GM18499 (cell line): ENCODE measurements around the gene RESF1.
A peak's percentile ranks its signal among the peaks of the same experiment; 100 is the strongest.

Experiments
- ATAC-seq: cut with Tn5 transposase; IDR thresholded peaks from one replicate; pipeline ENCODE4 v1.9.1; 2021; ENCODE audit warnings: moderate number of reproducible peaks; ENCODE audit not compliant: insufficient read depth, unreplicated experiment

The RESF1 gene

DNA sequence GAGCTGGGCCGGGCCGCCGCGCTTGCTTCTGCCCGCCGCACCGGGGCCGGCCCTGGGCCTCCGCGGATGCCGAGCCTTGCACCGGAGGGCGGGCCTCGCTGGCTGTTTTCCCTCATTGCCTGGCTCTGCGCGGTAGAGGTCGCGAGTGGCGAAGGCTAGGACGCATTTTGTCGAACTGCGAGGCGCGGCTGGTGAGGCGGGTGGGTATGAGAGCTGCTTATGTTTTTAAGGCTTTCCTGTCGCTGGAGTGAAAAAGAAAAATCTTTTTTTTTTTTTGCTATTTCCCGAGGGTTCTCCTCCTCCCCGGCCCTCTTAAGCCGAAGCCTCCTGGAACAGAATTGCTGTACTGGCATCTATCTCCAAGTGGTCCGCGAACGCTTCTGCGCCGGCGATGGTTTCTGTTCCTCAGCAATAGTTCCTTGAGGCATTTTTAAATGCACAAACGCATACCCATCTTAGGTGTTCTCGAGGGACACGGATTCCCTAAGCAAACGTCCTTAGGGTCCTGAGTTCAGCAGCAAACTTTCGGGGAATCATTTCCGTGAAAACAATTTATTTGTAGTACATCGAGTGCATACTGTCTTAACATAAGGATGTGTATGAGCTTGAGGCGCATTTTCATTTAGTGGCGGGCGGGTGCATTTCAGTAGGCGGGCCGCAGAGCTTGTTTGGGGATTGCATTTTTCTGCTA lies 631 bp downstream of the RESF1 start:
- peak; percentile 23 for ATAC-seq

DNA sequence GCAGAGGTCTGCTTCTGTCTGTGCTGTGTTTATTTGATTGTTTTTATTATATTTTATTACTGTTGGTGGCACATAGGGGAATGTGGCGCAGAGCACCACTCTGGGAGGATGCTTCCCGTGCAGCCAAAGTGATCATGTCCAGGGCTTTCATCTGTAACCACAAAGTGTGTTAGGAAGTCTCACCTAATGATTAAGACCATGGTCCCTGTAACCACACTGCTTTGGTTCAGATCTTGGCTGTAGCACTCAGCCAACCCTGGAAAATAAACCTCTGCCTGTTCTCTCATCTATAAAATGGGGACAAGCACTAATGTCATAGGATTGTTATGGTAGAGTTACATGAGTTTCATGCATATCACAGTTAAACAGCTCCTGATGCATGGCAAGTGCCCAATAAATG lies 1.9 kb downstream of the RESF1 start:
- ATAC-seq: no peak

DNA sequence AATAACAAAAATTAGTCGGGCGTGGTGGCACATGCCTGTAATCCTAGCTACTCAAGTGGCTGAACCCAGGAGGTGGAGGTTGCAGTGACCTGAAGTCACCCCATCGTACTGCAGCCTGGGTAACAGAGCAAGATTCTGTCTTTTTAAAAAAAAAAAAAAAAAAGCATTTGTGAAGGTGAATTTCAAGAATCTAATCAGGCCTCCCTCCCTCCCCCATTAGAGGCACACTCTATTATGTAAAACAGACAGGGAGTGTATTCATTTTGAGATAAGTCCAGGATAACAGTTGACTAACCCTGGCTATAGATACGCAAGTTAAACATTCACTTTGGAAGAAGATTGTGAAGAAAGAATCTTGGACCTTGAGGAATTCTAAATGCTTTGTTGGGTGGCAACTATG lies 2.9 kb downstream of the RESF1 start:
- ATAC-seq: no peak

DNA sequence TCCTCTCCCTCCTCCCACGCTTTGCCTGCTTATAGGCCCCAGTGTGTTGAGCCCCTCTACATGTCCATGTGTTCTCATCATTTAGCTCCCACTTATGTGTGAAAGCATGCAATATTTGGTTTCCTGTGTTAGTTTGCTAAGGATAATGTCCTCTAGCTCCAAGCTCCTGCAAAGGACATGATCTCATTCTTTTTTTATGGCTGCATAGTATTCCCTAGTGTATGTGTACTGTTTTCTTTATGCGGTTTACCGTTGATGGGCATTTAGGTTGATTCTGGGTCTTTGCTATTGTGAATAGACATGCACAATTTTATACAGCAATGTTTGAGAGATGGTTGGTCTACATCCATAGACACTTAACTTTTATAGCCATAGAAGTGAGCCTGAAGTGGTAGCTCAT lies 5.1 kb downstream of the RESF1 start:
- ATAC-seq: no peak

DNA sequence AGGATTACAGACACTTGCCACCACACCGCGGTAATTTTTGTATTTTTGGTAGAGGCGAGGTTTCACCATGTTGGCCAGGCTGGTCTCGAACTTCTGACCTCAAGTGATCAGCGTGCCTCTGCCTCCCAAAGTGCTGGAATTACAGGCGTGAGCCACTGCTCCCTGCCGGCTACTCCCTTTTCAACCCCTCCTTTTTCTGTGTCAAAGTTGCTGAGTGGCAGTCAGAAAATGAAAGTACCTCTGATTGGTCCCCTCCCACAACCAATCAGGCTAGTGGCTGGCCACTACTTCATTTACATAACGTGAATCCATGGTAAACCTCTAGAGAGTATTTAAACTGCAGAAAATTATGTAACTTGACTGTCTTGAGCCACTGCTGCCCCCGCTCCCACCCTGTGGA lies 5.9 kb downstream of the RESF1 start:
- ATAC-seq: no peak

DNA sequence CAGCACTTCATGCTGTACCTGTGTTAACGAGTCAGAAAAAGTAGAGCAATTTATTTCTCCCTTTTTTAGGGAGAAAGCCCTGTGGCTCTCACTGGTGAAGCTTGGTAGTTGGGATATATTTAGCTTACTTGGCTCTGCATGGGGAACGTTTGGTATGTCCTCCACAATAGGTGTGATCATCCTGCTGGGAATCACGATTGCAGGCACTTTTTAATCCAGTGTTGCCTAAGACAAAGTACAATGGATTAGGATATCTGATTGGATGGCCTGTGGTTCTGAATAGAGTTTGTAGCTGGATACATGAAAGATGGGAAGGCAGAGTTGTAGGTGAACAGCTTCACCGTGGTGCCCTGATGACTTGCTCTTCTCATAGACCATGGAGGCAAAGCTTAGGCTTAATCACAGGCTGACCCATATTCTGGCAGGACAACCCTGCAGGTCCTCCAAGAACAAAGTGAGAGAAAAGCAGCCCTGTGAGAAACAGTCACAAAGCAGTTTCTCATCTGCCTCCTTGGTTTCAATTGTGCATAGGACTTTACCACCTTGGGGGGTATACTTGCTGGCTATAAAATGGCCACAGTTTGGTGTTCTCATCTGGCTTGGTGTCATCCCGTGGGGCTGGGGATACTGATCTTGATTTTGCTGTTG lies 7.5 kb downstream of the RESF1 start:
- ATAC-seq: no peak

DNA sequence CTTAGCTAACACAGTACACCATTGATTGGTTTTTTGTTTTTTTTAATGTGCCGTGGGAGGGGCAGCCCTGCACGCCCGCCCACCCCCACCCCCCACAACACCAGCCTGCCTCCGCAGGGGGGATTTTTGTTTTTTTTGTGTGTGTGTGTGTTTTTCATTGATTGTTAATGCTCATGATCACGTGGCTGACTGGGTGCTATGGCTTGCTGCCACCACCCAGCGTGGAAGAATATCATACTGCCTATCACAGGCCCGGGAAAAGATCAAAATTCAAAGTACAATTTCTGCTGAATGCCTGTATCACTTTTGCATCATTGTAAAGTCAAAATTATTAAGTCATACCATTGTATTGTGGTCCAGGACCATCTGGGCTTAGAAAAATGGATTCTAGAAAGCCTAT lies 8.3 kb downstream of the RESF1 start:
- no peak for ATAC-seq

DNA sequence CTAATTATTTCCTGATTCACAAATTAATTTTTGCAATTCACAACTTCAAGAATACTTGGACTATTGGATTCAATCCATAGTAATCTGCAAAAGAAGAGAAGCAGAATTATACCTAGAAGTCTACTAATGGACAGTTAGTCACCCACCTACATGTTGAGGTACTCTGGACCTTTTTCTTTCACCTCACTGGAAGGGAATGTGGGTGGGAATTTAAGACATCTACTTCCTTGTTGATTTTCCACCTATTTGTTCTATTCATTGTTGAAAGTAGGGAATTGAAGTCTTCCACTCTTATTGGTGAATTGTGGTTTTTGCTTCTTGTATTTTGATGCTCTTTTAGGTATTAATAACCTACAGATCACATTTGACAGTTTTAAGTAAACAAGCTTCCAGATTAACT lies 11.0 kb downstream of the RESF1 start:
- ATAC-seq: no peak

DNA sequence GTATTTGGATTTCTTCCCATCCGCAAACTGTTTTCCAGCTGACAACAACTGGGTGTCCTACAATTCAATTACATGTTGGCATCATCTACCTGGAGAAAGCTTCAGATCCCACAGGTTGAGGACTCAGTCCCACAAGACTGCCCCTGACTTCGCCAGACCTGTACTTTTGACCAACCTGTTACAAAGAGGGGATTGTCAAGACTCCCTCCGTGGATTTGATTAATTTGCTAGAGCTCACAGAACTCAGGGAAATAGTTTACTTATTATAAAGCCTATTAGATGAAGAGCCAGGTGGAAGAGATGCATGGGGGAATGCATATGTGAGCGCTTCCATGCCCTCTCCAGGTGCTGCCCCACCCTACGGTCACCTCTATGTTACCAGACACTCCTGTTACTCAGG lies 14.6 kb downstream of the RESF1 start:
- no peak for ATAC-seq

DNA sequence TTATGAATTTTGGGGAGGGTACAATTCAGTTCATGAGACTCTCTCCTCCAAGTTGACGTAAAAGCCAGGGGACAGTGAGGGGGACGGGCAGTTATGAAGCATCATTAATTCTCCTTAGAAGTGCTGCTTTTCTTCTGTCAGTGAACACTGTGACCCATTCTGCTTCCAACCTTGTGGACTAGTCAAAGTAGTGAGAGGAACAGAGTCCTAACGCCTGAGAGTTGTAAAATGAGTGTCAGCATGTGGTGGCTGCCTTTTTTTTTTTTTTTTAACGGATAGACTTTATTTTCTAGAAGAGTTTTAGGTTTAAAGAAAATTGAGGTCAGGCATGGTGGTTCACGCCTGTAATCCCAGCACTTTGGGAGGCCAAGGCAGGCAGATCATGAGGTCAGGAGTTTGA lies 15.5 kb downstream of the RESF1 start:
- no peak for ATAC-seq

DNA sequence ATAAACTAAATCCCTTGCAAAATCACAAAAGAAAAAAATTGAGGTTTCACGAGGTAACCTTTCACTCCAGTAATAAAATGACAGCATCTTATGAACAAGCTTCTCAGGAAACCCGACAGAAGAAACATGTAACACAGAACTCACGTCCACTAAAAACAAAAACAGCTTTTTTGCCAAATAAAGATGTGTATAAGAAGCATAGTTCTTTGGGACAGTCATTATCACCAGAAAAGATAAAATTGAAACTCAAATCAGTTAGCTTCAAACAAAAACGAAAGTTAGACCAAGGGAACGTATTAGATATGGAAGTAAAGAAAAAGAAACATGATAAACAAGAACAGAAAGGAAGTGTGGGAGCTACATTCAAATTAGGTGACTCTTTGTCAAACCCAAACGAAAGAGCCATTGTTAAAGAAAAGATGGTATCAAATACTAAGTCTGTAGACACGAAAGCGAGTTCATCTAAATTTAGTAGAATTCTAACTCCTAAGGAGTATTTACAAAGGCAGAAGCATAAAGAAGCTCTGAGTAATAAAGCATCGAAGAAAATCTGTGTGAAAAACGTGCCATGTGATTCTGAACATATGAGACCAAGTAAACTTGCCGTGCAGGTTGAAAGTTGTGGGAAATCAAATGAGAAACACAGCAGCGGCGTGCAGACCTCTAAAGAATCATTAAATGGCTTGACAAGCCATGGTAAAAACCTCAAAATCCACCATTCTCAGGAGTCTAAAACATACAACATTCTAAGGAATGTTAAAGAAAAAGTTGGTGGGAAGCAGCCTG lies 25.8 kb downstream of the RESF1 start:
- ATAC-seq: no peak

DNA sequence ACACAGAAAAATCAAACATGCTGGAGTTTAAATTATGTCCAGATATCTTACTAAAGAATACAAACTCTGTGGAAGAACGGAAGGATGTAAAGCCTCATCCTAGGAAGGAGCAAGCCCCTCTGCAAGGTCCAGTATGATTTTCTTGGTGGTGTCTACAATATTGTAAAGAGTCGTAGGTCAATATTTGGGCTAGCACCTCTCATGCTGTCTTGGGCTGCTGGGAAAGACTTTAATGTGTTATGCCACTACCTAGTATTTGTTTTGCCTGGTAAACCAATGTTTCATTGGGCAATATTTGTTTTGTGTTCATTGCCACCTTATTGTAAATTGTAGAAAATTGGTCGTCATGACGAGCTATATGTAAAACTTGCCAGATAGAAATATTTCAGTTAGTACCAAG lies 26.6 kb downstream of the RESF1 start:
- no peak for ATAC-seq

DNA sequence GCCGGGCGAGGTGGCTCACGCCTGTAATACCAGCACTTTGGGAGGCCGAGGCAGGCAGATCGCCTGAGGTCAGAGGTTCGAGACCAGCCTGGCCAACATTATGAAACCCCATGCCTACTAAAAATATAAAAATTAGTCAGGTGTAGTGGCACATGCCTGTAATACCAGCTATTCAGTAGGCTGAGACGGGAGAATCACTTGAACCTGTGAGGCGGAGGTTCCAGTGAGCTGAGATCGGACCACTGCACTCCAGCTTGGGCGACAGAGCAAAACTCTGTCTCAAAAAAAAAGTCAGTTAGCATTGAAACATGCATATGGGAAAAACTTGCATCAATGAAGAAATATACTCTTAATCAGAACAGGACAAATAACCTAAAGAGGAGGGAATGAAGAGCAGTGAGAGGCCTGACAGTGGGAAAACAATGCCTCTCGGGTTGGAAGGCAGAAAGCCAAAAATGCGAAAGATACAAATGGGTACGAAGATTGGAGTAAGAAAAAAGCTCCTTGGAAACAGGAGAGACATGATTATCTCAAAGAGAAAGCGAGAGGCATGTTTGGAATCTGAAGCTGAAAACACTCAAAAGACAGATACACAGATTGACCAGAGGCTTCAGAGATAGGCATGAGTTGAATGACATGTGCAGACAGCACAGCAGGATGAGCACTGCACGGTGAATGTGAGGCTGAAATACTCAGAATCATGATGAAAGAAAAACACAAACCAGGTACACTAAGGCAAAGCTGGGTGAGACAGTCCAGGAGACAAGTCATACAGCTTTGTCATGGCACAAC lies 30.6 kb downstream of the RESF1 start:
- ATAC-seq: no peak

DNA sequence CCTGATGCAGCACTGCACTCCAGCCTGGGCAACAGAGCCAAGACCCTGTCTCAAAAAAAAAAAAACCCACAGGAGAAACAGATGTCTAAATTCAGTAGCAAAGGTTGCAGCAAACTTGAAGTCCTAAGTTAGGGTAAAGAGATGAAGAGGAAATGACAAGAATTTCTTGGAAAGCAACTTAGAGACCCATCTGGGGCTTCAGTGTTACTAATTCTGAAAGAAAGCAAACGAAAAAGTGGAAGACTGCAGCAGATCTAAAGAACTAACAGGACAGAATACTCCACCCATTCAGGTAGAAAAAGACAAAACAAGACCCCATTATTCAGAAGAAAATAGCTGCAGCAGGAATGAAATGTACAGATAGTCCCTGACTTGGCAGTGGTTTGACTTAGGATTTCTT lies 31.9 kb downstream of the RESF1 start:
- no peak for ATAC-seq

DNA sequence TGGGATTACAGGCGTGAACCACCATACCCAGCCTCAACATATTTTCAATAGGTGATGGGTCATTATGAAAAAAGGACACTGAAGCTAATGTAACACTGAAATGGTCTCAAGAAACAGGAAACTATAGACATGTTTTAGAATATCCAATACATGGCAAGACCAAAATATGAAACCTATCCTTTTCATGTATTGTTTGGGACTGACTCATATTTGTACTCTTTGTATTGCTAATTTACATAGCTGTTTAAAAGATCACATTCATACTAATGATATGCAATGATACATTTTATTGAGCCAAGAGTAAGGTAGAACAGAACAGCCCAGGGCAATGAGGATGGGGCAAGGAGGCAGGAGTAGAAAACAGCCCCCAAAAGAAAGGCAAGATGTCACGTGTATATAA lies 32.6 kb downstream of the RESF1 start:
- ATAC-seq: no peak

DNA sequence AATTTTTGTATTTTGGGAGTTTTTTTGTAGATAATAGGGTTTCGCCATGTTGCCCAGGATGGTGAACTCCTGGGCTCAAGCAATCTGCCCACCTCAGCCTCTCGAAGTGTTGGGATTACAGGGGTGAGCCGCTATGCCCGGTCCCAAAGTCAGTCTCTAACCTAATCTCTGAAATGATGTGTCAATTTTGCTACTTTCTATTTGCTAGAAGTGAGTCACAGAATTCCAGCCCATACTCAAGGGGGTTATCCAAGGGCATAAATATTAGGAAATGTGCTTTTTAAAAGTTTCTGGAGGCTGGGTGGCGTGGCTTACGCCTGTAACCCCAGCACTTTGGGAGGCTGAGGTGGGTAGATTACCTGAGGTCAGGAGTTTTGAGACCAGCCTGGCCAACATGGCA lies 40.5 kb downstream of the RESF1 start:
- no peak for ATAC-seq

DNA sequence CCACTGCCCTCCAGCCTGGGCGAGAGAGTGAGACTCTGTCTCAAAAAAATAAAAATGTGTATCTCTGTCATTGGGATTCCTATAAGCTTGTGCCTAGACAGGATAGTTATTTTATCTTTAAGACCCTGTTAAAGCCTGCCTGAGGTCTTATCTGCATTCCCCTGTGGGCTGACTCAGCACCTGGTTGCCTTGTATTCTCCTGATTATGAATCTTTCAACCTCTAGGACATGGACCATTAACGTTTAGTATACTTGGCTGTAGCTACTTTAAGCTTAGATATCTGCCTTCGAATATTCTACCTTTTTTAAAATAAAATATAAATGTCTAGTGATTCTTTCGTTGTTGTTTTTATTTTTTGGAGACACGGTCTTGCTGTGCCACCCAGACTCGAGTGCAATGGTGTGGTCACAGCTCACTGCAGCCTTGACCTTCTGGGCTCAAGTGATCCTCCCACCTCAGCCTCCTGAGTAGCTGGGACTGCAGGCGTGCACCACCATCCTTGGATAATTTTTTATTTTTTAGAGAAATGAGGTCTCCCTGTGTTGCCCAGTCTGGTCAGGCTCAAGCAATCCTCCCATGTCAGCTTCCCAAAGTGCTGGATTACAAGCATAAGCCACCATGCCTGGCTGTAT lies 41.3 kb downstream of the RESF1 start:
- no peak for ATAC-seq

DNA sequence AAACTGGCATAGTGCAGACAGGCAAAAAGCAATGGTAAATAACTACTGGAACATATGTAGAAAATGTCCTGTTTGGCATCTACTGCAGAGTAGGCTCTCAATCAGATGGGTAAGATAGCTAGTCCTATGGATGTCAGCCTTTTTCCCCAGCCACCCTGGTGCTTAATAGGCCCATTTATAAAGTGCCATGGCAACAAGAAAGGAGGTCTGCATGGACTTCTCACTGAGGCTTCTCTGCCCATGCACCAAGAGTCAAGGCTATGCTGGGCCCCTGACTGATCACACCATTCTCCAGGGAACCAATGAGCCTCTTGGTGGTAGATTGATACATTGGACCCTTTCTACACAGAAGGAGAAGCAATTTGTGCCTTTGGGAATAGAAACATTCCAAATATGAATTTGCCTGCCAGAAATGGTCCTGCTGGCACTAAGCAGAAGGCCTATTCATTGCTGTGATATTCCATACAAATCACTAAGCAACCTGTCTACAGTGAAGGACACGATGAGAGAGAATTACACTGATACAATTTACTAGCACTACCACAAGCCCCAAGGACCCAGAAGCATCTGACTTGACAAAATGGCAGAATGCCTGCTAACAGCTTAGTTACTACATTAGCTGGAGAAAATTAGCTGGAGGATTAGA lies 43.8 kb downstream of the RESF1 start:
- no peak for ATAC-seq

DNA sequence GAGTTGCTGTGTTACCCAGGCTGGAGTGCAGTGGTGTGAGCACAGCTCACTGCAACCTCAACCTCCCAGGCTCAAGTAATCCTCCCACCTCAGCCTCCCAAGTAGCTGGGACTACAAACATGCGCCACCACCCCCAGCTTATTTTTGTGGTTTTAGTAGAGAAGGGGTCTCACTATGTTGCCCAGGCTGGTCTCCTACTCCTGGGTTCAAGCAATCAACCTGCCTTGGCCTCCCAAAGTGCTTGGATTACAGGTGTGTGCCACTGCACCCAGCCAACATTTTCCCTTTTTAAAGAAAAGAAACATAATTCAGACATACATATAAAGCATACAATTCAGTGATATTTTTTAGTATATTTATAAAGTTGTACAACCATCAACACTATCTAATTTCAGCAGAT lies 44.4 kb downstream of the RESF1 start:
- ATAC-seq: no peak
